PC-9 (cell line): ENCODE results near the gene FDX2. TPM values are rescaled to one million over a fixed set of nuclear protein-coding genes. Genes with fewer than 3 reads are reported as not detected.

Experiments used
- BruUV-seq: library from RNA; stranded (reverse); fragments of 400-500 nt; replicated peaks from 2 replicates; lab custom pipeline; 2021; lab: Mats Ljungman, UMichigan
- CTCF ChIA-PET: fragments of 300-600 bp; sonication (Branson Sonifier 250); formaldehyde crosslinking; loops from one replicate; lab custom pipeline; 2022; ENCODE audit warnings: antibody characterized with exemption; lab: Charles Lee
- POLR2A ChIA-PET: fragments of 300-600 bp; sonication (Branson Sonifier 250); formaldehyde crosslinking; loops from one replicate; lab custom pipeline; 2022; ENCODE audit warnings: antibody characterized with exemption; ENCODE audit not compliant: unreplicated experiment; lab: Charles Lee
- DNase-seq, 2 experiments: peaks; one replicate each; pipeline versions ENCODE4 v3.0.0 to v3.0.0-alpha.2; 2015 to 2022; ENCODE audit warnings: mixed read lengths in 1 of 2
- H2AFZ ChIP-seq: fragments of 200-600 bp; sonication (generic); 2 replicates; pipeline ENCODE4 v1.8.1; 2017; ENCODE audit warnings: antibody characterized with exemption
- H3F3A ChIP-seq: fragments of 200-600 bp; sonication (generic); 2 replicates; pipeline ENCODE4 v1.8.1; 2017; ENCODE audit warnings: antibody characterized with exemption, mild to moderate bottlenecking, low read depth; ENCODE audit not compliant: insufficient read depth
- H3K27ac ChIP-seq: fragments of 200-600 bp; sonication (generic); 2 replicates; pipeline ENCODE4 v1.6.1; 2016; ENCODE audit warnings: mixed run types
- H3K27me3 ChIP-seq: fragments of 200-600 bp; sonication (generic); 2 replicates; pipeline ENCODE4 v1.6.1; 2016; ENCODE audit warnings: low read depth, mixed run types; ENCODE audit not compliant: insufficient read depth
- H3K36me3 ChIP-seq: fragments of 200-600 bp; sonication (generic); 2 replicates; pipeline ENCODE4 v1.6.1; 2016; ENCODE audit warnings: low read depth, mixed run types
- H3K4me1 ChIP-seq: fragments of 200-600 bp; sonication (generic); replicated peaks from 2 replicates; pipeline ENCODE4 v1.6.1; 2016; ENCODE audit warnings: mixed run types; ENCODE audit not compliant: insufficient read depth
- H3K4me2 ChIP-seq: fragments of 200-600 bp; sonication (generic); 2 replicates; pipeline ENCODE4 v1.6.1; 2017; ENCODE audit warnings: mixed run types
- H3K4me3 ChIP-seq: fragments of 200-600 bp; sonication (generic); 2 replicates; pipeline ENCODE4 v1.6.1; 2016; ENCODE audit warnings: mixed run types
- H3K79me2 ChIP-seq: fragments of 200-600 bp; sonication (generic); 2 replicates; pipeline ENCODE4 v1.6.1; 2017; ENCODE audit warnings: low read depth, mixed run types
- H3K9me2 ChIP-seq: fragments of 200-600 bp; sonication (generic); 2 replicates; pipeline ENCODE4 v1.8.1; 2017; ENCODE audit warnings: mild to moderate bottlenecking; ENCODE audit not compliant: insufficient read depth
- H3K9me3 ChIP-seq: fragments of 200-600 bp; sonication (generic); 2 replicates; pipeline ENCODE4 v1.8.1; 2016; ENCODE audit warnings: low read depth; ENCODE audit not compliant: insufficient read depth
- H4K20me1 ChIP-seq: fragments of 200-600 bp; sonication (generic); 2 replicates; pipeline ENCODE4 v1.8.1; 2017; ENCODE audit not compliant: insufficient read depth
- EZH2 ChIP-seq: fragments of 200-600 bp; sonication (generic); IDR thresholded peaks from 2 replicates; pipeline ENCODE4 v1.8.0; 2017; ENCODE audit warnings: antibody characterized with exemption, low read depth
- intact Hi-C: fragments of 100-400 bp; cut with micrococcal nuclease; formaldehyde crosslinking; loops from one replicate; pipeline ENCODE4 v1.10.0; 2022; ENCODE audit not compliant: unreplicated experiment
- total RNA-seq: library from RNA; stranded (reverse); gene quantifications from 2 replicates; pipeline ENCODE4 v1.2.3, GENCODE V29; 2021
- TF ChIP-seq, protein P1 (sequence below): fragments of 200-600 bp; sonication (generic); conservative IDR thresholded peaks from 2 replicates; pipeline ENCODE4 v1.6.1; 2017; ENCODE audit warnings: mixed run types, antibody characterized with exemption, mild to moderate bottlenecking, moderate library complexity

Gene FDX2
- total RNA-seq, 1 experiment from 2014 or later, result 23.1 TPM

- H3K9me3 ChIP-seq, result no peaks in the 10 kb centered on the region
- intact Hi-C loops, result no loop called here
Observed at GRCh38 chr19:10295305-10295846, 20.4 kb downstream of the FDX2 start.

GRCh38 chr19:10294368-10294697 is 21.5 kb downstream of the FDX2 start:
- H3K27me3 ChIP-seq, result no peaks in the 10 kb centered on the region
- CTCF ChIA-PET, result no interaction called here
- intact Hi-C loops, result no loop called here

More at GRCh38 chr19:10295305-10295846, 20.4 kb downstream of the FDX2 start:
- TF ChIP-seq EZH2, result no peak
- TF ChIP-seq, protein P1, sequence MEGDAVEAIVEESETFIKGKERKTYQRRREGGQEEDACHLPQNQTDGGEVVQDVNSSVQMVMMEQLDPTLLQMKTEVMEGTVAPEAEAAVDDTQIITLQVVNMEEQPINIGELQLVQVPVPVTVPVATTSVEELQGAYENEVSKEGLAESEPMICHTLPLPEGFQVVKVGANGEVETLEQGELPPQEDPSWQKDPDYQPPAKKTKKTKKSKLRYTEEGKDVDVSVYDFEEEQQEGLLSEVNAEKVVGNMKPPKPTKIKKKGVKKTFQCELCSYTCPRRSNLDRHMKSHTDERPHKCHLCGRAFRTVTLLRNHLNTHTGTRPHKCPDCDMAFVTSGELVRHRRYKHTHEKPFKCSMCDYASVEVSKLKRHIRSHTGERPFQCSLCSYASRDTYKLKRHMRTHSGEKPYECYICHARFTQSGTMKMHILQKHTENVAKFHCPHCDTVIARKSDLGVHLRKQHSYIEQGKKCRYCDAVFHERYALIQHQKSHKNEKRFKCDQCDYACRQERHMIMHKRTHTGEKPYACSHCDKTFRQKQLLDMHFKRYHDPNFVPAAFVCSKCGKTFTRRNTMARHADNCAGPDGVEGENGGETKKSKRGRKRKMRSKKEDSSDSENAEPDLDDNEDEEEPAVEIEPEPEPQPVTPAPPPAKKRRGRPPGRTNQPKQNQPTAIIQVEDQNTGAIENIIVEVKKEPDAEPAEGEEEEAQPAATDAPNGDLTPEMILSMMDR, result no peak
- Histone ChIP-seq H3K27me3 (no peaks in the 10 kb centered on the region), H3K4me2 (no peak overlapping the region), H3K9me2 (no peaks in the 10 kb centered on the region), H3K4me3 (no peak overlapping the region), H3F3A (peaks cover 7% of the 10 kb centered on the region; the same call in 1 of the 2 replicates), H3K79me2 (no peaks in the 10 kb centered on the region), H3K4me1 (peaks cover 14% of the 10 kb centered on the region), H2AFZ (no peak overlapping the region), H3K36me3 (no peaks in the 10 kb centered on the region), H3K27ac (no peak overlapping the region), H4K20me1 (no peaks in the 10 kb centered on the region)
- ChIA-PET POLR2A (no interaction called here), CTCF (no interaction called here)
- DNase-seq, result no peak
- BruUV-seq, result no TSS peak

DNA sequence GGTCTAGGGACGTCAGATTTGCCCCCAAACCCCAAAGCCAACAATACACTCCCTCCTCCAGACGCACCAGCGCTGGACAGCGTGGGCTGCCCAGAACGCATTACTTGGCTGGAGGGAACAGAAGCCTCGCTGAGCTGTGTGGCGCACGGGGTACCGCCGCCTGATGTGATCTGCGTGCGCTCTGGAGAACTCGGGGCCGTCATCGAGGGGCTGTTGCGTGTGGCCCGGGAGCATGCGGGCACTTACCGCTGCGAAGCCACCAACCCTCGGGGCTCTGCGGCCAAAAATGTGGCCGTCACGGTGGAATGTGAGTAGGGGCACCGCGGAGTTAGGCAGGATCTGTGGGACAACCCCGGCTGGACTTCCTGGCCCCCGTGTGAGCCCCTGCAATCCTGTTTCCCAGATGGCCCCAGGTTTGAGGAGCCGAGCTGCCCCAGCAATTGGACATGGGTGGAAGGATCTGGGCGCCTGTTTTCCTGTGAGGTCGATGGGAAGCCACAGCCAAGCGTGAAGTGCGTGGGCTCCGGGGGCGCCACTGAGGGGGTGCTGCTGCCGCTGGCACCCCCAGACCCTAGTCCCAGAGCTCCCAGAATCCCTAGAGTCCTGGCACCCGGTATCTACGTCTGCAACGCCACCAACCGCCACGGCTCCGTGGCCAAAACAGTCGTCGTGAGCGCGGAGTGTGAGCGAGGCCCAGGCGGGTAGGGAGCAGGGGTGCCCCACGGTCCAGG is 22.0 kb downstream of the FDX2 start:
- TF ChIP-seq EZH2, result no peak
- TF ChIP-seq, protein P1, result no peak
- H4K20me1 ChIP-seq, result no peaks in the 10 kb centered on the region
- H3K9me2 ChIP-seq, result no peaks in the 10 kb centered on the region
- no peaks in the 10 kb centered on the region for H3K27me3 ChIP-seq
- H3K27ac ChIP-seq, result no peak overlapping the region
- no peaks in the 10 kb centered on the region for H3K79me2 ChIP-seq
- H3K4me3 ChIP-seq, result no peak overlapping the region
- no peaks in the 10 kb centered on the region for H3K9me3 ChIP-seq
- peaks cover 7% of the 10 kb centered on the region; the same call in 1 of the 2 replicates for H3F3A ChIP-seq
- DNase-seq, result no peak
- H3K4me2 ChIP-seq, result no peak overlapping the region
- no peak overlapping the region for H2AFZ ChIP-seq
- intact Hi-C loops, result no loop called here
- H3K36me3 ChIP-seq, result no peaks in the 10 kb centered on the region
- BruUV-seq, result no TSS peak
- POLR2A ChIA-PET, result no interaction called here
- CTCF ChIA-PET, result no interaction called here
- H3K4me1 ChIP-seq, result peaks cover 17% of the 10 kb centered on the region

More at GRCh38 chr19:10294368-10294697, 21.5 kb downstream of the FDX2 start:
- TF ChIP-seq, protein P1, result no peak
- no peak for TF ChIP-seq EZH2
- no peaks in the 10 kb centered on the region for H3K79me2 ChIP-seq
- no peak overlapping the region for H2AFZ ChIP-seq
- H3K9me2 ChIP-seq, result no peaks in the 10 kb centered on the region
- H3K4me2 ChIP-seq, result no peak overlapping the region
- H3K4me3 ChIP-seq, result no peak overlapping the region
- DNase-seq, result no peak
- no peaks in the 10 kb centered on the region for H3K36me3 ChIP-seq
- peaks cover 17% of the 10 kb centered on the region for H3K4me1 ChIP-seq
- BruUV-seq, result no TSS peak
- H3K9me3 ChIP-seq, result no peaks in the 10 kb centered on the region
- H3F3A ChIP-seq, result peaks cover 7% of the 10 kb centered on the region; the same call in 1 of the 2 replicates
- POLR2A ChIA-PET, result no interaction called here
- H4K20me1 ChIP-seq, result no peaks in the 10 kb centered on the region
- H3K27ac ChIP-seq, result no peak overlapping the region
